ENCODE data around the gene MTIF2. TPM values are rescaled to one million over a fixed set of nuclear protein-coding genes. Genes with fewer than 3 reads are reported as not detected.
A peak's percentile ranks its signal among the peaks of the same experiment; 100 is the strongest.

MTIF2 gene
- total and polyA plus RNA-seq, 9 of the 15 experiments (the other 6 are each of a cell fraction or from before 2014, with no cell fraction given), result 58.7 to 143 (median 105) TPM

GRCh38 chr2:55268907-55269644 lies at the start of gene MTIF2 (continued):
- TF ChIP-seq MYC (IDR thresholded peaks at IDR 0.05; ENCODE audit: low read depth, low read length) (peak; percentile 95), MYC (CRISPR knock-in tag; IDR thresholded peaks at IDR 0.05; ENCODE audit: borderline replicate concordance, low read depth) (peak; percentile 86; the same call in 1 of the 2 replicates), ZNF589 (CRISPR knock-in tag; IDR thresholded peaks at IDR 0.05; ENCODE audit: low read depth) (0 out of 2 replicates have a peak, but pooled peaks have one; percentile 22), ZNF764 (CRISPR knock-in tag; IDR thresholded peaks at IDR 0.05; ENCODE audit: low read depth) (peak; percentile 79), HLTF (IDR thresholded peaks at IDR 0.05) (peak; percentile 92), ZNF511 (CRISPR knock-in tag; IDR thresholded peaks at IDR 0.05) (peak; percentile 86), BCL6 (CRISPR knock-in tag; IDR thresholded peaks at IDR 0.05) (no peak), ZNF395 (CRISPR knock-in tag; IDR thresholded peaks at IDR 0.05) (peak; percentile 80), CBX8 (IDR thresholded peaks at IDR 0.05; ENCODE audit: borderline replicate concordance, extremely low read depth, low read depth, low read length, poor library complexity, severe bottlenecking) (no peak), SIN3A (IDR thresholded peaks at IDR 0.05; ENCODE audit: borderline replicate concordance in 2 of 2, control insufficient read depth in 1 of 2, low read depth in 2 of 2, low read length in 2 of 2) (peak; percentile 75 to 81; a peak in 2 of 4 replicates), KDM2B (CRISPR knock-in tag; IDR thresholded peaks at IDR 0.05) (peak; percentile 85; the same call in 1 of the 2 replicates), ZNF165 (CRISPR knock-in tag; IDR thresholded peaks at IDR 0.05; ENCODE audit: borderline replicate concordance) (no peak)
- TF ChIP-seq, protein P1, sequence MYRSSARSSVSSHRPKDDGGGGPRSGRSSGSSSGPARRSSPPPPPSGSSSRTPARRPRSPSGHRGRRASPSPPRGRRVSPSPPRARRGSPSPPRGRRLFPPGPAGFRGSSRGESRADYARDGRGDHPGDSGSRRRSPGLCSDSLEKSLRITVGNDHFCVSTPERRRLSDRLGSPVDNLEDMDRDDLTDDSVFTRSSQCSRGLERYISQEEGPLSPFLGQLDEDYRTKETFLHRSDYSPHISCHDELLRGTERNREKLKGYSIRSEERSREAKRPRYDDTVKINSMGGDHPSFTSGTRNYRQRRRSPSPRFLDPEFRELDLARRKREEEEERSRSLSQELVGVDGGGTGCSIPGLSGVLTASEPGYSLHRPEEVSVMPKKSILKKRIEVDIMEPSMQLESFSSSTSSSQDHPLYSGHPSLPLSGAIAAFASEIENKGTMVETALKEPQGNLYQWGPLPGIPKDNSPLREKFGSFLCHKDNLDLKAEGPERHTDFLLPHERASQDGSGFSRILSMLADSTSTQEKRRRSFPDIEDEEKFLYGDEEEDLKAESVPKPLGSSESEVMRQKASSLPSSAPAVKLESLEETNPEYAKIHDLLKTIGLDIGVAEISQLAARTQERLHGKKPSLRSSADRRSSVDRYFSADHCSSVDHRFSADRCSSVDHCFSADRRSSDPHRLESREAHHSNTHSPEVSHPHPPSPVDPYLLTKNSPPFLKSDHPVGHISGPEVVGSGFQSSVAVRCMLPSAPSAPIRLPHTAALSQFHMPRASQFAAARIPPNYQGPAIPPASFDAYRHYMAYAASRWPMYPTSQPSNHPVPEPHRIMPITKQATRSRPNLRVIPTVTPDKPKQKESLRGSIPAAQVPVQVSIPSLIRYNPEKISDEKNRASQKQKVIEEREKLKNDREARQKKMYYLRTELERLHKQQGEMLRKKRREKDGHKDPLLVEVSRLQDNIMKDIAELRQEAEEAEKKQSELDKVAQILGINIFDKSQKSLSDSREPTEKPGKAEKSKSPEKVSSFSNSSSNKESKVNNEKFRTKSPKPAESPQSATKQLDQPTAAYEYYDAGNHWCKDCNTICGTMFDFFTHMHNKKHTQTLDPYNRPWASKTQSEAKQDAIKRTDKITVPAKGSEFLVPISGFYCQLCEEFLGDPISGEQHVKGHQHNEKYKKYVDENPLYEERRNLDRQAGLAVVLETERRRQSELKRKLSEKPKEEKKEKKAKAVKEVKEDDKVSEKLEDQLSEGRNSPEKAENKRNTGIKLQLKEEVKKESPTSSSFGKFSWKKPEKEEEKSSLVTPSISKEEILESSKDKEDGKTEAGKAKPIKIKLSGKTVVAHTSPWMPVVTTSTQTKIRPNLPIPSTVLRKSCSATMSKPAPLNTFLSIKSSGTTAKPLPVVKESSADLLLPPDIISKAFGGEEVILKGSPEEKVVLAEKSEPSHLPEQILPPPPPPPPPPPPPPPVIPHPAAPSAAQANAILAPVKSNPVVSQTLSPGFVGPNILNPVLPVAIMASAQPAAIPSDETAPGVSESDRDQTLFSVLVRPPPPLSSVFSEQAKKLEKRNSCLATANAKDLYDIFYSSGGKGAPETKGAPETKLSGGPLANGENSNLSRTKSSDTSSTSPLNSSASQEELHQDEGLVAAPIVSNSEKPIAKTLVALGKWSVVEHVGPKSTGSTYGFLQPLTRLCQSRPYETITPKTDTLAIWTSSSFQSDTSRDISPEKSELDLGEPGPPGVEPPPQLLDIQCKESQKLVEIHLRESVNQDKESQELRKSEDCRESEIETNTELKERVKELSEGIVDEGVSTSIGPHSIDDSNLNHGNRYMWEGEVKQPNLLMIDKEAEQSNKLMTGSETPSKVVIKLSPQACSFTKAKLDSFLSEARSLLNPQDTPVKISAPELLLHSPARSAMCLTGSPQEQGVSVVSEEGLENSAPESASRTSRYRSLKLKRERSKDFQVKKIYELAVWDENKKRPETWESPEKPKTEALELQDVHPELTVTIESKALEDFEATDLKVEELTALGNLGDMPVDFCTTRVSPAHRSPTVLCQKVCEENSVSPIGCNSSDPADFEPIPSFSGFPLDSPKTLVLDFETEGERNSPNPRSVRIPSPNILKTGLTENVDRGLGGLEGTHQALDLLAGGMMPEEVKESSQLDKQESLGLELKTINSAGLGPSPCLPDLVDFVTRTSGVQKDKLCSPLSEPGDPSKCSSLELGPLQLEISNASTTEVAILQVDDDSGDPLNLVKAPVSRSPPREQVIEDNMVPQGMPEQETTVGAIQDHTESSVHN (IDR thresholded peaks at IDR 0.05; ENCODE audit: borderline replicate concordance in 1 of 2, low read depth in 1 of 2), result peak in 1 of 2 experiments; percentile 52; a peak in 2 of 4 replicates
- TF ChIP-seq, protein P2, sequence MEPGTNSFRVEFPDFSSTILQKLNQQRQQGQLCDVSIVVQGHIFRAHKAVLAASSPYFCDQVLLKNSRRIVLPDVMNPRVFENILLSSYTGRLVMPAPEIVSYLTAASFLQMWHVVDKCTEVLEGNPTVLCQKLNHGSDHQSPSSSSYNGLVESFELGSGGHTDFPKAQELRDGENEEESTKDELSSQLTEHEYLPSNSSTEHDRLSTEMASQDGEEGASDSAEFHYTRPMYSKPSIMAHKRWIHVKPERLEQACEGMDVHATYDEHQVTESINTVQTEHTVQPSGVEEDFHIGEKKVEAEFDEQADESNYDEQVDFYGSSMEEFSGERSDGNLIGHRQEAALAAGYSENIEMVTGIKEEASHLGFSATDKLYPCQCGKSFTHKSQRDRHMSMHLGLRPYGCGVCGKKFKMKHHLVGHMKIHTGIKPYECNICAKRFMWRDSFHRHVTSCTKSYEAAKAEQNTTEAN (CRISPR knock-in tag; IDR thresholded peaks at IDR 0.05), result no peak
